Lower leg skin (tissue), 3 donors: ENCODE data around the gene FRAS1.

ENCODE experiments used
- CTCF ChIP-seq, 3 donors: fragments of 450-650 bp; IDR thresholded peaks; one replicate each; pipeline ENCODE4 v1.5.1; 2016; ENCODE audit warnings: antibody characterized with exemption in 3 of 3, mild to moderate bottlenecking in 3 of 3, moderate library complexity in 2 of 3
- POLR2A ChIP-seq, 2 donors: fragments of 450-650 bp; IDR thresholded peaks; one replicate each; pipeline ENCODE4 v1.6.1; 2016 to 2017; ENCODE audit warnings: antibody characterized with exemption in 2 of 2, mild to moderate bottlenecking in 1 of 2, moderate library complexity in 1 of 2

GRCh38 chr4:78477276-78477675 is 420.2 kb downstream of the FRAS1 start:
- TF ChIP-seq CTCF (IDR thresholded peaks at IDR 0.05) (no peak), POLR2A (IDR thresholded peaks at IDR 0.05) (no peak)
